Metanephros (tissue), 2 donors: Measurements from ENCODE around the gene MMP25. TPM values are rescaled to one million over a fixed set of nuclear protein-coding genes. Genes with fewer than 3 reads are reported as not detected.

Experiments used
- small RNA-seq: library from RNA; depleted of rRNA; stranded (forward); fragments of <200 nt; gene quantifications from one replicate; pipeline ENCODE3, GENCODE V24; 2014; ENCODE audit warnings: low replicate concordance
- total RNA-seq: library from RNA; depleted of rRNA; stranded (reverse); fragments of >200 nt; gene quantifications from one replicate; pipeline ENCODE4 v1.2.3, GENCODE V29; 2014

The MMP25 gene, protein sequence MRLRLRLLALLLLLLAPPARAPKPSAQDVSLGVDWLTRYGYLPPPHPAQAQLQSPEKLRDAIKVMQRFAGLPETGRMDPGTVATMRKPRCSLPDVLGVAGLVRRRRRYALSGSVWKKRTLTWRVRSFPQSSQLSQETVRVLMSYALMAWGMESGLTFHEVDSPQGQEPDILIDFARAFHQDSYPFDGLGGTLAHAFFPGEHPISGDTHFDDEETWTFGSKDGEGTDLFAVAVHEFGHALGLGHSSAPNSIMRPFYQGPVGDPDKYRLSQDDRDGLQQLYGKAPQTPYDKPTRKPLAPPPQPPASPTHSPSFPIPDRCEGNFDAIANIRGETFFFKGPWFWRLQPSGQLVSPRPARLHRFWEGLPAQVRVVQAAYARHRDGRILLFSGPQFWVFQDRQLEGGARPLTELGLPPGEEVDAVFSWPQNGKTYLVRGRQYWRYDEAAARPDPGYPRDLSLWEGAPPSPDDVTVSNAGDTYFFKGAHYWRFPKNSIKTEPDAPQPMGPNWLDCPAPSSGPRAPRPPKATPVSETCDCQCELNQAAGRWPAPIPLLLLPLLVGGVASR
- 4.4 TPM for total RNA-seq

GRCh38 chr16:3045758-3046640, at the start of gene MMP25:
Gene MMP25, plus strand, starts transcription at chr16:3046561. Its CDS starts 357 bp downstream, at chr16:3046918.

GRCh38 chr16:3012828-3013420, 33.4 kb upstream of the MMP25 start, which contains the start of gene CLDN9:
Gene CLDN9, plus strand, starts transcription at chr16:3012923. Its CDS starts 440 bp downstream, at chr16:3013363.

DNA sequence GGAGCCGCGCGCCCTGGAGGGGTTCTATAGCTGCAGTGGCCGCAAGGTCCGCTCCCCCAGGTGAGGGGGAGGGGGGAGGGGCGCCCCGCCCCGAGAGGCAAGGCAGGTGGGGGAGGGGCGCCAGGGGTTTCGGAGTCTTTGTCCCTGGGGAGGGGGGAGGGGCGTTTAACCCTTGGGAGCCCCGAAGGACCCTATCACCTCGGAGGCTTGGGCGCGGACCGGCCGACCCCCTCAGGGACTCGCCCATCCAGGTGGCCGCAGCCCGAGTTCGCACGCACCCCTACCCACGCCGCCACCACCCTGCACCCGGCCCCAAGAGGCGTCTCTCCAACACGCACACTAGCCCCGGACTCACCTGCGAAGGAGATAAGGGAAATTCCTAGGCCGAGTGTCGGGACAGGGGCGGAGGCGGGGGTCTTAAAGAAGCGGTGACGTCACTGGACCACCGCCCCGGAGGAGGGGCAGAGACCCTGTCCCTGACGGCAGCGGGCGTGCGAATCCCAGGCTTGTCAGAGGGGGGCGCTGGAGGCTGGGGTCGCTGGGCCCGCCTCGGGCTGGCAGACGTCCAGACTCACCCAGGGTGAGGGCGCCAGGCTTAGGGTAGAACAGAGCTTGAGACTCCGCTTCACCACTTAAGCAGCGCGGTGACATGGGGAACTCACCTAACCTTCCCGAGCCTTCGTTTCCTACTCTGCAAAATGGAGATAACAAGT, 28.4 kb upstream of the MMP25 start, which contains the start of gene CLDN6:
TSS of gene CLDN6 (minus strand) at position 390 of the 713 bp plus-strand sequence. CDS start 2,162 bp downstream, outside the sequence.

GRCh38 chr16:3020247-3020603, 26.1 kb upstream of the MMP25 start, which contains the start of gene TNFRSF12A:
Gene TNFRSF12A, plus strand, starts transcription at chr16:3020368. Its CDS starts 30 bp downstream, at chr16:3020398.

DNA sequence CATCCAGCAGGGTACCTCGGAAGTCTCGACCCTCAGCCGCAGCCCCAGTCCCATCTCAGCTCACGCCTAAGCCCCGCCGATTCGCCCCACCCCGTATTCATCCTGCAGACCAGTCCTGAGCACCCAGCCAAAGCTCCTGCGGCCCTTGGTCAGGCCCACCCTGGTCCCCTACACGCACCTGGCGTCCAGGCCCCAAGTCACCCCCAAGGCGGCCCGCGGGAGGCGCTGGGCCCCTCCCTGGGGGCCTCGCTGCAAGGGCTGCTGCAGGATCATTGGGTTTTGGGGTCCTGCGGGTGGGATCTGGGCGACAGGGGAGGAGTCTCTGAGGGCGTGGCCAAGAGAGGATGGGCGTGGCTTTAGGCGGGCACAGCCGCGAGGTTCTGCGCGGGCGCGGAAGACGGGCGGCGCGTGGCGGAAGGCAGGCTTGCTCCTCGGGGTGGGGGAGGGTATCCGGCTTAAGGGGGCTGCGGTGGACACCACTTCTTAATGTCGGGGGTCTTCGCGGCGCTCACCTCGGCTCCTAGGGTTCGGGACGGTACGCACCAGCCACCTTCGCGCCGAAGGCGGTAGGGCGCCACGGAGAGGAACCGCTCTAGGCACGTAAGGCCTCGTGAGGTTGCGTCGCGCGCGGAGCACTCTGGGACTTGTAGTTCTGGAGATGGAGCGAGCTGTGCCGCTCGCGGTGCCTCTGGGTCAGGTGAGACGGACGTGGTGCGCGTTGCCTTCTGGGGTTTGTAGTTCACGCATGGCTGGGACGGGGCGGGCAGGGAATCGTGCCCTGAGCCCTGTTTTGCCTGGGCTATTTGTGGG, 22.5 kb upstream of the MMP25 start, which contains the start of the genes HCFC1R1 and THOC6:
TSS of gene HCFC1R1 (minus strand) at position 274 of the 810 bp plus-strand sequence. CDS start at position 273, 1 bp downstream.
TSS of gene THOC6 (plus strand) at position 367 of the 810 bp plus-strand sequence. CDS start at position 659, 292 bp downstream.

DNA sequence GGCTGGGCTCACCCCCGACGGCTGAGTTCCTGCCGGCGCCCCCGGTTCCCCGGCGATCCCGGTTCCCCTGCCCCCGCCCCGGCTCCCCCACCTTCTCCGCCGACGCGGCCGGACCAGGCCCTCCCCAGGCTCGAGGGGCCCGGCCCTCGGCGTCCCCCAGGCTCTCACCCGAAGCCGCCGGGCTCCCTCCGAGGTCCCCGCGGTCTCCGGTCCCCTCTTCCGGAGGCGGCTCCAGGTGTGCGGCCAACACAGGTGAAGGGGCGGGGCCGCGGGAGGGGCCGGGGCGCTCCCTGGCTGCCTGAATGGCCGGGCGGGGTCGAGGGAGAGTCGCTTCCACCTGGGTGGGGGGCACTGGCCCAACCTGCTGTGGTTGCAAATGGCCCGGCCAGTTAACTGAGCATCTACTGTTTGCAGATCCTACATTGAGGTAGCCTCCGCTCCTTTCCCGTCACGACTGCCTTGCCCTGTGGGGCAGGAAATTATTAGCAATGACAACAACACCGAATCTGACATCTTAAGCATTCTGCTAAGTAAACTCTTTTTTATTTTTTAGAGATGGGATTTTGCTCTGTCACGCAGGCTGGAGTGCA, 9.5 kb upstream of the MMP25 start, which contains the start of gene BICDL2:
TSS of gene BICDL2 (minus strand) at position 219 of the 590 bp plus-strand sequence. CDS start 1,448 bp downstream, outside the sequence.

GRCh38 chr16:3065069-3065741, 18.8 kb downstream of the MMP25 start, which contains the start of gene IL32:
Gene IL32, plus strand, starts transcription at chr16:3065640. Its CDS starts 172 bp downstream, at chr16:3065812.

DNA sequence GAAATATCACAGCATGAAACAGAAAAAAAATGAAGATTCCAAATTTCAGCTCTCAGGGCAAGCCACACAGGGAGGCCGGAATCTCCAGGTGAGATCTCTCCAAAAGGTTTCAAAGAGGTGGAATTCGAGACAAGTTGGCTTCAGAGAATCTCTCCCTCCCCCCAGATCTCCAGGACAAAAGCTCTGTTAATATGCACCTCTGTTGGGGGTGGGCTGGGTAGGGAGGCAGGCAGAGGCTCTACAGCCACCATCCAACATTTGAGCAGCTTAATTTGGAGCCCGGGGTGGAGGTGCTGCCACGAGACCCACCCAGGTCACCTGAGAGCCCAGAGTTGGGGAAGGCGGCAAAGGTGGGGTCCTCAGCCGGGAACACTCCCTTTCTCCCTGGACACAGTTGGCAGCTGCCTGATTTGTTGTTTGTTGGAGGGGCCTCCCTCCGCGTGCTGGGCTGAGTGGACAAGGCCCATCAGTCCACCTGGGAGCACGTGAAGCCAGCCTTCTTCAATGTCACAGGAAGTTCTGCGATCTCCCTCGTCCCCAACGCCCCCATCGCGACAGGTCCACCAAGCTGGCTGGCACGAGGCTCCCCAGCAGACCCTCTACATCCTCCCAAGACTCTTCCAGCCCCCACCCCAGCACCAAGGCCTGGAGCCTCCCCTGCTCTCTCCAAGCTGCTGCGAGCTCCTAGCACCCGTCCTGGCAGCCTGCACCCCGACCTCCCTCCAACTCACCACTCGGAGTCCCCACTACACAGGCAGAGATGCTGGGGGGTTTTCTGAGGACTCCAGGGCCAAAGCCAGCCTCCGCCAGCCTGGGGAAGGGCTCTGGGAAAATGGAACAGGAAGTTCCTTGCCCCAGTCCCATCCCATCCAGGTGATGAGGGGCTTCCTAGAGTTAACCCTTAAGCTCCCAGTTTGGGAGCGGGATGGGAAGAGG, 52.4 kb downstream of the MMP25 start, which contains the start of gene ZSCAN10:
TSS of gene ZSCAN10 (minus strand) at position 836 of the 936 bp plus-strand sequence. CDS start 6,357 bp downstream, outside the sequence.

Small RNA genes within 50 kb of the gene (small RNA-seq; reads per million reads assigned to genes)
- gene RNU1-22P, result not detected

Other genes with a start within 250 kb of the MMP25 start
- not detected for gene PRSS41, start 248.1 kb upstream of the MMP25 start, total RNA-seq
- not detected for gene PRSS21, start 229.3 kb upstream of the MMP25 start, total RNA-seq
- 0.70 TPM for gene ZG16B, start 216.3 kb upstream of the MMP25 start, total RNA-seq
- gene PRSS22, start 188.4 kb upstream of the MMP25 start, total RNA-seq, result 4.1 TPM
- gene FLYWCH2, start 163.3 kb upstream of the MMP25 start, total RNA-seq, result 44.1 TPM
- 23.8 TPM for gene FLYWCH1, start 134.6 kb upstream of the MMP25 start, total RNA-seq
- gene KREMEN2, start 82.3 kb upstream of the MMP25 start, total RNA-seq, result 2.9 TPM
- gene PAQR4, start 77.2 kb upstream of the MMP25 start, total RNA-seq, result 5.2 TPM
- gene PKMYT1, start 66.1 kb upstream of the MMP25 start, total RNA-seq, result 8.6 TPM
- 2.5 TPM for gene CLDN9, start 33.6 kb upstream of the MMP25 start, total RNA-seq
- 7.6 TPM for gene CLDN6, start 28.4 kb upstream of the MMP25 start, total RNA-seq
- gene TNFRSF12A, start 26.2 kb upstream of the MMP25 start, total RNA-seq, result 25.6 TPM
- 25.4 TPM for gene HCFC1R1, start 22.6 kb upstream of the MMP25 start, total RNA-seq
- 18.2 TPM for gene THOC6, start 22.5 kb upstream of the MMP25 start, total RNA-seq
- gene BICDL2, start 9.6 kb upstream of the MMP25 start, total RNA-seq, result 3.3 TPM
- 44.8 TPM for gene IL32, start 19.1 kb downstream of the MMP25 start, total RNA-seq
- gene ZSCAN10, start 52.7 kb downstream of the MMP25 start, total RNA-seq, result 0.12 TPM
- 19.0 TPM for gene ZNF205, start 66.0 kb downstream of the MMP25 start, total RNA-seq
- gene ZNF213, start 88.5 kb downstream of the MMP25 start, total RNA-seq, result 13.0 TPM
- gene OR1F1, start 141.6 kb downstream of the MMP25 start, total RNA-seq, result not detected
- gene ZNF200, start 188.6 kb downstream of the MMP25 start, total RNA-seq, result 9.2 TPM
- 2.9 TPM for gene MEFV, start 210.1 kb downstream of the MMP25 start, total RNA-seq
- 55.0 TPM for gene ZNF263, start 236.9 kb downstream of the MMP25 start, total RNA-seq